Fibroblast of lung (primary cell): Measurements from ENCODE around the gene BAG3. TPM values are rescaled to one million over a fixed set of nuclear protein-coding genes. Genes with fewer than 3 reads are reported as not detected.

Source experiments
- DNase-seq, 2 donors: peaks; one replicate each; pipeline versions ENCODE4 v3.0.0 to v3.0.0-alpha.2; 2010; ENCODE audit warnings: low read depth in 2 of 2
- H2AFZ ChIP-seq: 2 replicates; pipeline ENCODE4 v1.5.1; 2012; ENCODE audit warnings: low read length, control low read depth, inconsistent platforms
- H3K27ac ChIP-seq: 2 replicates; pipeline ENCODE4 v1.5.1; 2011; ENCODE audit warnings: low read length, control low read depth; ENCODE audit not compliant: insufficient read depth
- H3K27me3 ChIP-seq: 2 replicates; pipeline ENCODE4 v1.5.1; 2011; ENCODE audit warnings: mild to moderate bottlenecking, low read length; ENCODE audit not compliant: control insufficient read depth, insufficient read depth
- H3K36me3 ChIP-seq: 2 replicates; pipeline ENCODE4 v1.5.1; 2011; ENCODE audit warnings: low read length; ENCODE audit not compliant: control insufficient read depth, insufficient read depth
- H3K4me1 ChIP-seq: 2 replicates; pipeline ENCODE4 v1.5.1; 2011; ENCODE audit warnings: low read length; ENCODE audit not compliant: control insufficient read depth, insufficient read depth; ENCODE audit errors: extremely low read depth
- H3K4me2 ChIP-seq: 2 replicates; pipeline ENCODE4 v1.5.1; 2011; ENCODE audit warnings: low read length, control low read depth; ENCODE audit not compliant: insufficient read depth; ENCODE audit errors: extremely low read depth
- H3K4me3 ChIP-seq, 4 experiments: fragments of 200-600 bp in 1 of 4; sonication (generic) in 1 of 4; replicated peaks in 1 of 4; 2 replicates each; pipeline ENCODE4 v1.5.1; 2011 to 2016; ENCODE audit warnings: low read length in 4 of 4, low read depth in 3 of 4, mild to moderate bottlenecking in 3 of 4, control low read depth in 2 of 4, inconsistent platforms in 1 of 4, mixed read lengths in 1 of 4; ENCODE audit not compliant: insufficient read depth in 1 of 4; ENCODE audit errors: control extremely low read depth in 1 of 4
- H3K79me2 ChIP-seq: 2 replicates; pipeline ENCODE4 v1.5.1; 2012; ENCODE audit warnings: mild to moderate bottlenecking, low read length, inconsistent platforms; ENCODE audit not compliant: control insufficient read depth, insufficient read depth
- H3K9ac ChIP-seq: 2 replicates; pipeline ENCODE4 v1.5.1; 2011; ENCODE audit warnings: mild to moderate bottlenecking, low read length, control low read depth; ENCODE audit not compliant: insufficient read depth
- H3K9me3 ChIP-seq: 2 replicates; pipeline ENCODE4 v1.5.1; 2012; ENCODE audit warnings: low read depth, low read length; ENCODE audit not compliant: control insufficient read depth, insufficient read depth
- H4K20me1 ChIP-seq: 2 replicates; pipeline ENCODE4 v1.5.1; 2011; ENCODE audit warnings: low read length; ENCODE audit not compliant: control insufficient read depth, insufficient read depth; ENCODE audit errors: extremely low read depth
- CTCF ChIP-seq, 2 donors: IDR thresholded peaks in 1 of 2; conservative IDR thresholded peaks in 1 of 2; 1 replicate in 1 of 2; 2 replicates in 1 of 2; pipeline ENCODE4 v1.5.1; 2011 to 2012; ENCODE audit warnings: low read length in 2 of 2, control low read depth in 1 of 2, inconsistent platforms in 1 of 2, low read depth in 1 of 2, mild to moderate bottlenecking in 1 of 2
- EZH2 ChIP-seq: IDR thresholded peaks from 2 replicates; pipeline ENCODE4 v1.5.1; 2012; ENCODE audit warnings: low read length, control low read depth, mild to moderate bottlenecking; ENCODE audit errors: missing control alignments
- polyA plus RNA-seq, 2 donors: library from polyadenylated mRNA; depleted of rRNA in 1 of 2; stranded (reverse) in 1 of 2; unstranded in 1 of 2; fragments of >200 nt; gene quantifications; 2 replicates each; pipeline ENCODE4 v1.2.1, GENCODE V29; 2011 to 2012; ENCODE audit warnings: missing spikeins in 1 of 2
- total RNA-seq: library from RNA; depleted of rRNA; stranded (reverse); fragments of >200 nt; gene quantifications from 2 replicates; pipeline ENCODE4 v1.2.1, GENCODE V29; 2014

Gene BAG3
- total and polyA plus RNA-seq, 2 donors (not counting 1 experiment from before 2014, with no cell fraction given), result 8.4 to 20.0 TPM

DNA sequence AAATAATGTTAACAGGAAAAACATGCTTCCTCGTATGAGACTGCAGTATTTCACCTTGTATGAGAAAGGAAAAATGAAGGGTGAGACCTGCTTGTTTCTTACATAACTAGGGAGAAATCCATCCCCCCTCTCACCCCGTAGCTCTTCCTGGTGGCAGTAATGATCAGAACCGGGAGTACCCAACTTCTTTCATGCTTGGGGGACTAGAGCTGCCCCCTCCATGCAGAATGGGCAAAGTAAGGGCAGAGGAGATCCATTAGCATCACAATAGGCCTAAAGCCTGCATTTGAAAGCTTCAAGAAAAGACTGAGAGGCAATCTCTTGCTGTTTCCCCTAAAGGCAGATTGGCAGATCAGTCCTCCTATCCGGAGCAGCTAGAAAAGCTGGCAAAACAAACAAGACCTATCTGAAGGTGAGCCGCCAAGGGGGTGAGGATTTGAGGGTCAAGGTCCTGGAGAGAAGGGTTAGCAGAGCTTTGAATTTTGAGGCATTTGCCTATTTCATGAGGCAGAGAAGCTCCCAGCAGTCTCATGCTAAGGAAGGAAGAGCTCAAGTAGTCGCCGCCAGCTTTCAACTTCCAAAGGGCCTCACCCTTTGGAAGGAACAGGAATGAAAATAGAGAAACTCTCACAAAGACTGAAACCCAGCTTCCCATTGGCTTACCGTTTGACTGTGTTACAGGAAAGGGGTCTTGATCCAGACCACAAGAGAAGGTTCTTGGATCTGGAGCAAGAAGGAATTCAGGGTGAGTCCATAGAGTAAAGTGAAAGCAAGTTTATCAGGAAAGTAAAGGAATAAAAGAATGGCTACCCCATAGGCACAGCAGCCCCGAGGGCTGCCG, 36.2 kb downstream of the BAG3 start:
- no peaks in the 10 kb centered on the region for H3K79me2 ChIP-seq
- DNase-seq, result peak in 1 of 2 donors; percentile 72
- H3K4me2 ChIP-seq, result no peak overlapping the region
- H3K4me3 ChIP-seq, result no peak overlapping the region
- H3K4me1 ChIP-seq, result no peaks in the 10 kb centered on the region
- H3K27me3 ChIP-seq, result no peaks in the 10 kb centered on the region
- H2AFZ ChIP-seq, result no peak overlapping the region
- no peaks in the 10 kb centered on the region for H4K20me1 ChIP-seq
- no peak overlapping the region for H3K9ac ChIP-seq
- H3K9me3 ChIP-seq, result no peaks in the 10 kb centered on the region
- TF ChIP-seq EZH2 (no peak), CTCF (conservative IDR thresholded peaks at IDR 0.05 in 1 of 2, IDR thresholded peaks at IDR 0.05 in 1 of 2; ENCODE audit: low read depth in 1 of 2, low read length in 2 of 2) (no peak)
- no peaks in the 10 kb centered on the region for H3K36me3 ChIP-seq
- no peak overlapping the region for H3K27ac ChIP-seq

GRCh38 chr10:119688033-119688508, 36.9 kb downstream of the BAG3 start:
- Histone ChIP-seq H3K9ac (no peak overlapping the region), H3K36me3 (no peaks in the 10 kb centered on the region), H3K9me3 (no peaks in the 10 kb centered on the region), H4K20me1 (no peaks in the 10 kb centered on the region), H3K4me2 (no peak overlapping the region), H3K27me3 (peaks cover under 1% of the 10 kb centered on the region), H3K27ac (no peak overlapping the region), H2AFZ (no peak overlapping the region), H3K79me2 (no peaks in the 10 kb centered on the region), H3K4me3 (no peak overlapping the region), H3K4me1 (no peaks in the 10 kb centered on the region)
- no peak for DNase-seq
- TF ChIP-seq EZH2 (no peak), CTCF (conservative IDR thresholded peaks at IDR 0.05 in 1 of 2, IDR thresholded peaks at IDR 0.05 in 1 of 2; ENCODE audit: low read depth in 1 of 2, low read length in 2 of 2) (no peak)

DNA sequence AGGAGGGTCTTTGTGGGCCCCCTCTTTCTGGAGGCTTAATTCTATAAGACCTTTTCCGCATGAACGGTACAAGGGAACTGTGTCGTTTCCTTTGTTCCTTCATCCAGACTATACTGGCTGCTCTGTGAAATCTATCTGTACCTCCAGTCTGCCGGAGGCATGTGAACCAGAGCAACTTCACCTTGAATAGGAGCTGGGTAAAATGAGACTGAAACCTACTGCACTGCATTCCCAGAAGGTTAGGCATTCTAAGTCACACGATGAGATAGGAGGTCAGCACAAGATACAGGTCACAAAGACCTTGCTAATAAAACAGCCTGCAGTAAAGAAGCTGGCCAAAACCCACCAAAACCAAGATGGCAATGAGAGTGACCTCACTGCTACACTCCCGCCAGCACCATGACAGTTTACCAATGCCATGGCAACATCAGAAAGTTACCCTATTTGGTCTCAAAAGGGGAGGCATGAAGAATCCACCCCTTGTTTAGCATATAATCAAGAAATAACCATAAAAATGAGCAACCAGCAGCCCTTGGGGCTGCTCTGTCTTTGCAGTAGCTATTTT, 37.9 kb downstream of the BAG3 start:
- no peaks in the 10 kb centered on the region for H3K36me3 ChIP-seq
- no peak for TF ChIP-seq CTCF (conservative IDR thresholded peaks at IDR 0.05 in 1 of 2, IDR thresholded peaks at IDR 0.05 in 1 of 2; ENCODE audit: low read depth in 1 of 2, low read length in 2 of 2)
- TF ChIP-seq EZH2, result no peak
- DNase-seq, result no peak

More for the DNA sequence above, 37.9 kb downstream of the BAG3 start:
- Histone ChIP-seq H3K9me3 (no peaks in the 10 kb centered on the region), H3K27me3 (peaks cover 3% of the 10 kb centered on the region), H3K79me2 (no peaks in the 10 kb centered on the region), H4K20me1 (no peaks in the 10 kb centered on the region), H3K27ac (no peak overlapping the region), H3K4me1 (no peaks in the 10 kb centered on the region), H3K4me2 (no peak overlapping the region), H2AFZ (no peak overlapping the region), H3K4me3 (no peak overlapping the region), H3K9ac (no peak overlapping the region)
